Left colon (tissue), 2 donors: ENCODE results near the gene KMT2A. TPM values are rescaled to one million over a fixed set of nuclear protein-coding genes. Genes with fewer than 3 reads are reported as not detected.
"Not testable (repeated sequence)": the region's sequence is repeated elsewhere in the genome, so short reads cannot be mapped to it uniquely, and the experiment has no call there.

ENCODE experiments used
- ATAC-seq: fragments of 200-7000 bp; cut with Tn5 transposase; one replicate; pipeline ENCODE4 v1.9.1; 2020; ENCODE audit warnings: mild to moderate bottlenecking, moderate library complexity
- DNase-seq, 2 donors: peaks; one replicate each; pipeline ENCODE4 v3.0.0-alpha.2; 2020
- intact Hi-C, 2 donors: fragments of 100-400 bp; cut with DNase I in 1 of 2; cut with micrococcal nuclease in 1 of 2; formaldehyde crosslinking; loops; one replicate each; pipeline versions ENCODE4 v1.11.2 to v1.14.0; 2022; cut with DNase I, micrococcal nuclease
- total RNA-seq, 2 donors: library from RNA; stranded (reverse); fragmentation: NEBNext Ultra II Directional; extraction: Animal tissue kit (Norgen Biotek cat#: 25700); gene quantifications; one replicate each; pipeline ENCODE4 v1.2.1, GENCODE V29; 2021
- donor health status: DM: no; HTN: no; CAD: no.
- donor health status: DM: yes; HTN: yes; CAD: no.

Gene KMT2A
- total RNA-seq, 2 donors from 2014 or later, result 41.9 to 45.2 TPM

DNA sequence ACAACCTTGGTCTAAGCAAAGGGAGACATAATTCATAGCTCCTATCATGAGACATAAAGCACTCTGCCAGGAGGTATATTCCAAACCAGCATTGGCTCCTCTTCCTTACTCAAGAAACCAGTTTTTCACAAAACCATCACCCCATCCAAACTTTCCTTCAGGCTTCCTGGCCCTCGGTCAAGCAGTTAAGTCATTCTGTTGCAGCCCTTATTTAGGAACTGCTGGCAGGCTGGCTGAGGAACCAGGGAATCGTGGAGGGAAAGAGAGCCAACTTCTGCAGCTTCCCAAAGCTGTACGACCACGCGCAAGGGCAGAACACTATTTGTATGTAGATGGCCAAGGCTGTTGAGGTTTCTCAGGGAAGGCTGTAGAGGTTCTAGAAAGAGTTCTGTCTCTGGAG, 128.8 kb downstream of the KMT2A start:
- intact Hi-C loops, result no loop called here
- peak; percentile 23 to 30 for DNase-seq
- no peak for ATAC-seq

DNA sequence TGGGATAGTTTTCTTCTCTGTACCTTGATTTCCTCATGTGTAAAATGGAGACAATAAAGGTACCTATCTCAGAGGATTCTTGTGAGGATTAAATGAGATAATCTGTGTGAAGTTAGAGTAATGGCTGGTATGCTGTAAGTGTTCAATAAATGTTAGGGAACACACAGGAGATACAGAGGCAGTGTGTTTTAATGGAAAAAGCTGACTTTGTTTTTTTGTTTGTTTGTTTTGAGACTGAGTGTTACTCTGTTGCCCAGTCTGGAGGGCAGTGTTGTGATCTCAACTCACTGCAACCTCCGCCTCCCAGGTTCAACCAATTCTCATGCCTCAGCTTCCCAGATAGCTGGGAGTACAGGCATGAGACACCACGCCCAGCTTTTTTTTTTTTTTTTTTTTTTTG, 133.4 kb downstream of the KMT2A start:
- no peak for DNase-seq
- intact Hi-C loops, result no loop called here
- ATAC-seq, result no peak

DNA sequence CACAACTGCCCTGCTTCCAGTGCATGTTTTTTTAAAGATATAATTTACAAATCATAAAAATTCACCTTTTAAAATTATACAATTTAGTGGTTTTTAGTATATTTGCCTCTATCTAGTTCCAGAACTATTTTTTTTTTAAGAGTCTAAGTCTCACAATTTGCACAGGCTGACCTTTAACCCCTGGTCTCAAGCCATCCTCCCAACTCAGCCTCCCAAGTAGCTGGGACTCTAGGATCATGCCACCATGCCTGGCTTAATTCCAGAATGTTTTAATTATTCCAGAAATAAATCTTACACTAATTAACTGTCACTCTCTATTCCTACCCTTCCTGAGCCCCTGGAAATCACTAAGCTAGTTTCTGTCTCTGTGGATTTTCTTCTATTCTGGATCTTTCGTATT, 134.5 kb downstream of the KMT2A start:
- no peak for ATAC-seq
- DNase-seq, result no peak
- intact Hi-C loops, result no loop called here

DNA sequence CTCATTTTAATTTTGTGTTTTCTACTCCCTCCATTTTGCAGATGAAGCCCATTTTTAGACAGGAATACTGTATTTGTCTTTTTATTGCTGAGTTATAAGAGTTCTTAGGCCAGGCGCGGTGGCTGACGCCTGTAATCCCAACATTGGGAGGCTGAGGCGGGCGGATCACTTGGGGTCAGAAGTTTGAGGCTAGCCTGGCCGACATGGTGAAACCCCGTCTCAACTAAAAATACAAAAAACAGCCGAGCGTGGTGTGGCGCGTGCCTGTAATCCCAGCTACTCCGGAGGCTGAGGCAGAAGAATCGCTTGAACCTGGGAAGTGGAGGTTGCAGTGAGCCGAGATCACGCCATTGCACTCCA, 135.4 kb downstream of the KMT2A start:
- ATAC-seq, intact Hi-C loops: not testable (repeated sequence)
- peak; percentile 28 to 41 for DNase-seq

DNA sequence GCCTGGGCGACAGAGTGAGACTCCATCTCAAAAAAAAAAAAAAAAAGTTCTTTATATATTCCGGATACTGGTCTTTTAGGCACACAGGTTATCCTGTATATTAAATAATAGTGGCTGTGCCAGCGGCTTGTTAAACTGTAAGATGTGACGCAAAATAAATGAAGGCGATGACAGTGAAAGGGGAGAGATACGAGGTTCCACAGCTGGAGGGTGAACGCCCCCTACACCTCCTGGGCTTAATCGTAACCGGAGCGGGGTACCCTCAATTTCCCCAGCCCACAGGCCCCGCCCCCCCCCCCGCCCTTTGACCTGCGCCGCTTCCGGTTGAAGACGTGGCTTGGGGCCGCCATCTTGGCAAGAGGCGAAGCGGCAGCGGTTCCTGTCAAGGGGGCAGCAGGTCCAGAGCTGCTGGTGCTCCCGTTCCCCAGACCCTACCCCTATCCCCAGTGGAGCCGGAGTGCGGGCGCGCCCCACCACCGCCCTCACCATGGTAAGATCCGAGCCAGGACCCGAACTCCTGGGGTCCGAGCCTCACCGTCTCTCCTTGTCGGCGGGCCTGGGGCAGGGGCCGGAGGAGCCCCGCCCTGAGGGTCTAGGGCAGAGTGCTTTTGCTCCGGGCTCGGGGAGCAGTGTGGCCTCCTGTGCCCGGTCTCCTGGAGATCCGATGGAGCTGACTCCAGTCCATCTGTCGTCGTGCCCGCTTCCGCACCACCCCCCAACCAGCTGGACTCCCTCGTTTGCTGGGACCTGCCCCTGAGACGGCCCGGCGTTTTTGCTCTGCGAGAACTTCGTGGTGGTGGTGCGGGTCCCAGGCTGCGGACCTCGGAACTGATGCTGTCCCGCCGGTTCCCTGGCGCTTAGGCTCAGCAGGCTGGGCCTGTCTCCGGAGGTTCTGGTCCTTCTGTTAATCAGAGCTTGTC, 136.0 kb downstream of the KMT2A start, which contains the start of gene ARCN1:
Gene ARCN1, plus strand, starts transcription at position 349 of the 920 bp plus-strand sequence. Its CDS starts 139 bp downstream, at position 488.
- ATAC-seq (peak; percentile 89), DNase-seq (peak; percentile 77 to 82)
- intact Hi-C loops, result no loop called here

DNA sequence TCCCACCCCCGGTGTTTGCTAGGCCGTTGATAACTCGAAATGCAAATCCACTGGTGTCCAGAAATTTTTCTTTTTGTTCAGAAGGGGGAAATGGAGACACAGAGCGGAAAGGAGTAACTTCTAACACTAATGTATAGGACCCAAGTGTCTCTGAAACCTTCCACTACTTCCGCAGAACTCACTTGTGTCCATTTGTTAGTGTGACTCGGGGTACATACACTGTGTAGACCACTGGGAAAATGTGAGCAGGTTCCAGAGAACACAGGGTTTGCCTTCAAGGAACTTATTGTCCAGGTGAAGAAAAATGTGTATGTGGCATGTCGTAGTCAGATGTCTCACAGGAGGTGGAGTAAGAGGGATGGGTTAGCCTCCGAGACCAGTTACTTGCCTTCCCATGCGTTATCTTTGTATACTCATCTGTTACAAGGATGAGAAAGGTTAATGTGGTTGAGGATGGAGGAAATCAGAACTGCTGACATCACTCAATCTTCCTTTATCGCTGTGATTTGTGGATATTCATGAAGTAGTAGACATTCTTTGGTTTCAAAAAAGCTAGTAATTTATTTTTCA, 136.8 kb downstream of the KMT2A start:
- no peak for DNase-seq
- intact Hi-C loops, result no loop called here

DNA sequence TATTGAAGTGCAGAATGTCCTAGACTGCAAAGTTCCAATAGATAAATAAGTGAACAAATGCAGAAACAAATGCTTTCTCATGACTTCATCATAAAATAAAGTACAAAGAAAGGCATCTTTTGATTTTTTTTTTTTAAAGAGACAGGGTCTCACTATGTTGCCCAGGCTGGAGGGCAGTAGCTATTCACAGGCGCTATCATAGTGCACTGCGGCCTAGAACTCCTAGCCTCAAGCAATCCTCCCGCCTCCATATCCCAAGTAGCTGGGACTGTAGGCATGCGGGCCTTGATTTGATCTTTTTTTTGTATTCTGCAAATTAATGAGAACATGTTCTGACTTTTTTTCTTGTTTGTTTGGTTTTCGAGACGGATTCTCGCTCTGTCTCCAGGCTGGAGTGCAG, 138.3 kb downstream of the KMT2A start:
- intact Hi-C loops, result no loop called here
- no peak for ATAC-seq

More for the DNA sequence above, 136.8 kb downstream of the KMT2A start:
- peak; percentile 59 for ATAC-seq

More for the DNA sequence above, 138.3 kb downstream of the KMT2A start:
- DNase-seq, result no peak

Other genes starting within 250 kb of the KMT2A start
- 1 to 10 TPM; 4.9 to 6.7 TPM for gene JAML, start 211.5 kb upstream of the KMT2A start, total RNA-seq
- 10 to 100 TPM in 1 of 2 donors, 1 to 10 TPM in 1; 6.3 to 12.8 TPM for gene MPZL3, start 184.1 kb upstream of the KMT2A start, total RNA-seq
- 10 to 100 TPM; 62.1 to 84.7 TPM for gene MPZL2, start 172.2 kb upstream of the KMT2A start, total RNA-seq
- gene CD3E, start 131.8 kb upstream of the KMT2A start, total RNA-seq, result 1 to 10 TPM; 3.4 to 6.7 TPM
- 1 to 10 TPM; 4.3 to 8.0 TPM for gene CD3D, start 93.8 kb upstream of the KMT2A start, total RNA-seq
- 1 to 10 TPM; 1.6 to 1.9 TPM for gene CD3G, start 92.1 kb upstream of the KMT2A start, total RNA-seq
- gene UBE4A, start 76.9 kb upstream of the KMT2A start, total RNA-seq, result 10 to 100 TPM; 40.3 to 45.6 TPM
- 100 to 1,000 TPM; 233 to 328 TPM for gene ATP5MG, start 34.9 kb upstream of the KMT2A start, total RNA-seq
- gene TTC36, start 91.0 kb downstream of the KMT2A start, total RNA-seq, result under 1 TPM; 0.58 to 0.98 TPM
- gene TMEM25, start 94.7 kb downstream of the KMT2A start, total RNA-seq, result 1 to 10 TPM; 6.2 to 9.3 TPM
- 1 to 10 TPM; 6.4 to 10.0 TPM for gene IFT46, start 129.4 kb downstream of the KMT2A start, total RNA-seq
- gene ARCN1, start 135.9 kb downstream of the KMT2A start, total RNA-seq, result 100 to 1,000 TPM; 133 to 145 TPM
- 10 to 100 TPM; 70.3 to 74.1 TPM for gene PHLDB1, start 171.1 kb downstream of the KMT2A start, total RNA-seq
- gene TREH, start 243.2 kb downstream of the KMT2A start, total RNA-seq, result 1 to 10 TPM; 1.2 to 3.3 TPM